Measurements from ENCODE around the gene ATXN2.
"Not testable (repeated sequence)": the region's sequence is repeated elsewhere in the genome, so short reads cannot be mapped to it uniquely, and the experiment has no call there.

The ATXN2 gene

GRCh38 chr12:111600205-111600642 lies 1.1 kb upstream of the ATXN2 start:
- no peak for DNase-seq

- DNase-seq = peak; percentile 73 to 94
Measured at GRCh38 chr12:111599453-111600204, 514 bp upstream of the ATXN2 start.

- DNase-seq = no peak
Measured at GRCh38 chr12:111597831-111598636, 1.1 kb downstream of the ATXN2 start.

- peak in 1 of 2 experiments; percentile 14 for DNase-seq
Measured at GRCh38 chr12:111596985-111597830, 1.9 kb downstream of the ATXN2 start.

DNA sequence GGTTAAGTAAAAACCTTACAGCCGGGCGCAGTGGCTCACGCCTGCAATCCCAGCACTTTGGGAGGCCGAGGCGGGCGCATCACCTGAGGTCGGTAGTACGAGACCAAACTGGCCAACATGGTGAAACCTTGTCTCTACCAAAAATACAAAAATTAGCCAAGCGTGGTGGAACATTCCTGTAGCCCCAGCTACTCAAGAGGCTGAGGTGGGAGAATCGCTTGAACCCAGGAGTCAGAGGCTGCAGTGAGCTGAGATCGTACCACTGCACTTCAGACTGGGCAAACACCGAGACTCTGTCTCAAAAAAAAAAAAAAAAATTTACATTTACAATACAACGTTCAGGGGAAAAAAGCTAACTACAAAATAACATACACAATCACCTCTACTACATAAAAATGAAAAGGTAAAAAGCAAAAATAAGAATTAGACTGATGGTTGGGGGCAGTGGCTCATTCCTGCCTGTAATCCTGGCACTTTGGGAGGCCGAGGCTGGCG lies 3.7 kb downstream of the ATXN2 start:
- not testable (repeated sequence) for DNase-seq

DNA sequence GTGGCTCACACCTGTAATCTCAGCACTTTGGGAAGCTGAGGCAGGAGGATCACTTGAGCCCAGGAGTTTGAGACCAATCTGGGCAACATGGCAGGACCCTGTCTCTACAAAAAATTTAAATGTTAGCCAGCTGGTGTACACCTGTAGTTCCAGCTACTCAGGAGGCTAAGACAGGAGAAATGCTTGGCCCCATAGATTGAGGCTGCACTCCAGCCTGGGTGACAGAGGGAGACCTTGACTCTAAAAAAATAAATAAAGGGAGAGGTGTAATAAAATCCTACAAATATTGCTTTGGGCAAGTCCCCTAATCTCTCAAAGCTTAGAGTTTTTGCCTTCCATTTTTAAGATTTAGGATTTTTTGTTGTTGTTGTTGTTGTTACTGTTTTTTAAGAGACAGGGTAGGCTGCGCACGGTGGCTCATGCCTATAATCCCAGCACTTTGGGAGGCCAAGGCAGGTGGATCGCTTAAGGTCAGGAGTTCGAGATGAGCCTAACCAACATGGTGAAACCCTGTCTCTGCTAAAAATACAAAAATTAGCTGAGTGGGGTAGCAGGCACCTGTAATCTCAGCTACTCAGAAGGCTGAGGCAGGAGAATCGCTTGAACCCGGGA lies 7.6 kb downstream of the ATXN2 start:
- not testable (repeated sequence) for DNase-seq

- DNase-seq = no peak
Measured at GRCh38 chr12:111590552-111590951, 8.6 kb downstream of the ATXN2 start.

GRCh38 chr12:111589601-111590000 lies 9.5 kb downstream of the ATXN2 start:
- no peak for DNase-seq

- DNase-seq = no peak
Measured at GRCh38 chr12:111588010-111588409, 11.1 kb downstream of the ATXN2 start.

DNA sequence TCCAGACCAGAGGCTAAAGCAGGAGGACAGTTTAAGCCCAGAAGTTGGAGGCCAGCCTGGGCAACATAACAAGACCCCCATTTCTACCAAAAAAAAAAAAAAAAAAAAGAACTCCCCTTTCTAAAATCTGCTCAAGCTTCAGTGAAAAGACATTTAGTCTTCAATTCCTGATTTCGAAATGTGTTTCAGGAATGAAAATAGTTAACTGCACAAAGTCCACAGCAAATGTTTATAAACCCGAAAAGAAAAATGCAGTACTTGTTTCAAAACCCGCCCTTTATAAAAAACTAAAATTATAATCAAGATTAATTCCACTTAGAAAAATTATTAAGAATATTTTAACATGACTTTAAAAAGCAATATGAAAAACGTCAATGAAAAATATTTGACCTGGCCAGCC lies 12.1 kb downstream of the ATXN2 start:
- DNase-seq = no peak

- no peak for DNase-seq
Measured at GRCh38 chr12:111585690-111586089, 13.4 kb downstream of the ATXN2 start.

- no peak for DNase-seq
Measured at GRCh38 chr12:111584959-111585358, 14.2 kb downstream of the ATXN2 start.

GRCh38 chr12:111583506-111583905 lies 15.6 kb downstream of the ATXN2 start:
- DNase-seq = not testable (repeated sequence)

DNA sequence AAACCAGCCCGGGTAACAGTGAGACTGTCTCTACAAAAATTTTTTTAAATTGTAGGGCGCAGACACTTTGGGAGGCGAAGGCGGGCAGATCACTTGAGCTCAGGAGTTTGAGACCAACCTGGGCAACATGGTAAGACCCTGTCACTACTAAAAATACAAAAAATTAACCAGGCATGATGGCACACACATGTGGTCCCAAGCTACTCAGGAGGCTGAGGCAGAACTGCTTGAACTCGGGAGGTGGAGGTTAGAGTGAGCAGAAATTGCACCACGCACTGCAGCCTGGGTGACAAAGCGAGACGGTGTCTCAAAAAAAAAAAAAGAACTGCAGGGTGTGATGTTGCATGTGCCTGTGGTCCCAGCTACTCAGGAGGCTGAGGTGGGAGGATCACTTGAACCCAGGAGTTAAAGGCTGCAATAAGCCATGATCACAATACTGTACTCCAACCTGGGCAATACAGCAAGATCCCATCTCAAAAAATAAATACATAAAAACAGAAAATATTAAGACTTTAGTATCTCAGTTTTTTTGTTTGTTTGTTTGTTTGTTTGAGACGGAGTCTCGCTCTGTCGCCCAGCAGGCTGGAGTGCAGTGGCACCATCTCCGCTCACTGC lies 16.9 kb downstream of the ATXN2 start:
- no peak for DNase-seq

DNA sequence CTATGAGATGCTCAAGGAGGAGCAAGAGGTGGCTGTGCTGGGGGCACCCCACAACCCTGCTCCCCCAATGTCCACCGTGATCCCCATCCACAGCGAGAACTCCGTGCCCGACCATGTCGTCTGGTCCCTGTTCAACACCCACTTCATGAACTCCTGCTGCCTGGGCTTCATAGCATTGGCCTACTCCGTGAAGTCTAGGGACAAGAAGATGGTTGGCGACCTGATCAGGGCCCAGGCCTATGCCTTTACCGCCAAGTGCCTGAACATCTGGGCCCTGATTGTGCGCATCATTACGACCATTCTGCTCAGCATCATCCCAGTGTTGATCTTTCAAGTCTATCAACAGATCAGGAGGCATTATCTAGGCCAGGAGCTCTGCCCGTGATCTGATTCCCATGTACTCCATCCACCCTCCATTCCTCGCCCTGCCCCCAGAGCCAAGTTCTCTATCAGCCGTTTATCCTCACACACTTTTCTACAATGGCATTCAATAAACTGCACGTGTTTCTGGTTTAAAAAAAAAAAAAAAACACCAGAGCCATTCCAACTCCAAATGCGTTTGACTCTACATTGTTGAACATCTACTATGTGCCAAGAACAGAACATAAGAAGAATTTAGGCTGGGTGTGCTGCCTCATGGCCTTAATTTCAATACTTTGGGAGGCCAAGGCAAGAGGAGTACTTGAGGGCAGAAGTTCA lies 17.5 kb downstream of the ATXN2 start:
- no peak for DNase-seq

DNA sequence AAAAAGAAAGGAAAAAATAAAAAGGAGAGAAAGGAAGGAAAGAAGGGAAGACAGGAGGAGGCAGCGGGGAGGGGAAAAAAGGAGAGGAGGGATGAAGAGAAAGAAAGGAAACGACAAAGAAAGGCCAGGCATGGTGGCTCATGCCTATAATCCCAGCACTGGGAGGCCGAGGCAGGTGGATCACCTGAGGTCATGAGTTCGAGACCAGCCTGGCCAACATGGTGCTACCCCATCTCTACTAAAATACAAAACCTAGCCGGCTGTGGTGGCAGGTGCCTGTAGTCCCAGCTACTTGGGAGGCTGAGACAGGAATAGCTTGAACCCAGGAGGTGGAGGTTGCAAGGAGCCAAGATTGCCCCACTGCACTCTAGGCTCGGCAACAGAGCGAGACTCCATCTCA lies 18.4 kb downstream of the ATXN2 start:
- no peak for DNase-seq

DNA sequence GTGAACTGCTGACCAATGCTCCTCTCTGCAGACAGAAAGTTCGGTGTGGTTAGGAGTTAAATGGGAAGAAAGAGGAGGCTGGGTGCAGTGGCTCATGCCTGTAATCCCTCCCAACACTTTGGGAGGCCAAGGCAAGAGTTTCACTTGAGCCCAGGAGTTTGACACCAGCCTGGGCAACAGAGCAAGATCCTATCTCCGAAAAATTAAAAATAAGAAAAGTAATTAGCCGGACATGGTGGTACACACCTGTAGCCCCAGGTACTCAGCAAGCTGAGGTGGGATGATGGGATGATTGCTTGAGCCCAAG lies 19.0 kb downstream of the ATXN2 start:
- no peak for DNase-seq

DNA sequence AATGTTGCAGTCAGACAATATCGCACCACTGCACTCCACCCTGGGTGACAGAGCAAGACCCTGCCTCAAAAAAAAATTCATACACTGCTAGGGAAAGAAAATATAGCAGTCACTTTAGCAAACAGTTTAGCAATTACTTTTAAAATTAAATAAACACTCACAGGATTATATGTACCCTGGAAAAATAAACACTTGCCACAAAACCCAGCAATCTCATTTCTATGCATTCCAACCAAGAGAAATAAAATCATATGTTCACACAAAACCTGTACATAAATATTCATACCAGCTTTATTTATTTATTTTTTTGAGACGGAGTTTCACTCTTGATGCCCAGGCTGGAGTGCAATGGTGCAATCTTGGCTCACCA lies 20.2 kb downstream of the ATXN2 start:
- DNase-seq = no peak

GRCh38 chr12:111578276-111578970 lies 20.7 kb downstream of the ATXN2 start:
- no peak for DNase-seq

DNA sequence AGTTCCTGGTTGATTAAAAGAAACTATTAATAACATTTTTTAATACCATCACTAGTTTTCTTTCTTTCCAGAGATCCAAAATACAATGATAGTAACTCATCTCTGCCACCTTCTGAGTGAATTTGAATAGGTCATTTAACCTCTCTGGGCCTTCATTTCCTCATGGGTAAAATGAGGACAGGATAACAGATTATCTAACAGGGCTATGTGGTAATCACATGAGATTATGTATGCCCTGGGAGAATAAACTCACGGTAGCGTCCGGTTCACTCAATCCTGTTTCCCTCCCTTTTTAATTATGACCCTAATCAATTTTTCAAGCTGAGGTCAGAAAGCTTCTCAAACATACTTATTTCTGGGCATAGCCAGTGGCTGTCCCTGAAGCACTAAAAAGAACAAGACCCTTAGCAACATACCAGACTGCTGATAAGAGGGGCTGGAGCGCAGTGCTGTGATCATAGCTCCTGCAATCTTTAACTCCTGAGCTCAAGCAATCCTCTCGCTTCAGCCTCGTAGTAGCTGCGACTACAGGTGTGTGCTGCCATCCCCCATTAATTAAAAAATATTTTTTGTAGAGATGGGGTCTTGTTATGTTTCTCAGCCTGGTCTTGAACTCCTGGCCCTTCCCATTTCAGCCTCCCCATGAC lies 24.2 kb downstream of the ATXN2 start:
- DNase-seq = no peak

GRCh38 chr12:111573476-111573875 lies 25.6 kb downstream of the ATXN2 start:
- no peak for DNase-seq
